Stimulated activated CD8-positive, alpha-beta memory T cell treated with anti-CD3 and anti-CD28 coated beads, Interleukin-7, amount 100 ng/mL, for 1 hour (primary cell): ENCODE measurements around the gene PIN1.

Experiments
- DNase-seq, 2 donors: peaks; one replicate each; pipeline ENCODE4 v3.0.0-alpha.2; 2020; ENCODE audit warnings: low read depth in 2 of 2

The PIN1 gene

DNA sequence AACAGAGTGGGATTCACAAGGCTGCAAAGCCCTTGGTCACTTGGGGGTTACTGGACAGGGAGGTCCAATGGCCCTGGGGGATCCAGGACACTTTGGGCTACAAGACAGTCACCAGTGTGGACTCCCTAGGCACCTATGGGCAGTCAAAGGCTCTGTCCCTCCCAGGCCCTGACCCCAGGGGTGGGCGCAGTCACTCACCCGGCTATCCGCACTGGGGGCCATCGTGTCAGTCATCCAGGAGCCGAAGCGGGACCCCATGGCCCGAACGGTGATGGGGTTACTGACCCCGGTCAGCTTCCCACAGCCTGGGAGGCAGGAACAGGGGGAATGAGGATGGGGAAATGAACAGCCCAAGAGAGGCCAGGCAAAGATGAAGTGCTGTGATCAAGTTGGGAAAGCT is 21.5 kb downstream of the PIN1 start:
- DNase-seq = no peak

DNA sequence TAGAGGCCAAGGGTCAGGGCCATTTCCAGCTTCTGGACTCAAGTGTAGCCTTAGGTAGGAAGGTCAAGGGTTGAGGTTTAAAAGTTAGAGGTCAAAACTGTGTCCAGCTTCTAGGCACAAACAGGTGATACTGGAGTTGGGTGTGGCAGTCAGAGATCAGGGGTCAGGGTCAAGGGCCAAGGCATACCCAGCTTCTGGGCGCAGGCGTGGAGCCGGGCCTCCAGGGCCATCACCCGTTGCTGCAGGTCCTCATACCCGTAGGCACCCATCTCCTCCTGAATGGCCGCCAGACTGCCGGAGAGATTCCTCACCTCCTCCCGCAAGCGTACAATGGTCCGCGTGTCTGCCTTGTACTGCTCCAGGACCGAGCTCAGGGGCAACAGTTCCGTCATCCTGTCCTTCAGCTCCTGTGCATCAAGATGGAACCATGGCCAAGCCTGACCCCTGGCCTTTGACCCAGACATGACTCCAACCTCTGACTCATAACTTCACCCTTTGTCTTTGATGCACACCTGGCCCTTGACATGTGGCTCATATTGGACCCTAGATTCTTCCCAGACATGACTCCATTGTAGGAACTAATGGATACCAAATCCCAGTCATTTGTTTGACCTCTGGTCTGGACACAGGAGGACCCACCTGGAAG is 22.1 kb downstream of the PIN1 start:
- DNase-seq = no peak

DNA sequence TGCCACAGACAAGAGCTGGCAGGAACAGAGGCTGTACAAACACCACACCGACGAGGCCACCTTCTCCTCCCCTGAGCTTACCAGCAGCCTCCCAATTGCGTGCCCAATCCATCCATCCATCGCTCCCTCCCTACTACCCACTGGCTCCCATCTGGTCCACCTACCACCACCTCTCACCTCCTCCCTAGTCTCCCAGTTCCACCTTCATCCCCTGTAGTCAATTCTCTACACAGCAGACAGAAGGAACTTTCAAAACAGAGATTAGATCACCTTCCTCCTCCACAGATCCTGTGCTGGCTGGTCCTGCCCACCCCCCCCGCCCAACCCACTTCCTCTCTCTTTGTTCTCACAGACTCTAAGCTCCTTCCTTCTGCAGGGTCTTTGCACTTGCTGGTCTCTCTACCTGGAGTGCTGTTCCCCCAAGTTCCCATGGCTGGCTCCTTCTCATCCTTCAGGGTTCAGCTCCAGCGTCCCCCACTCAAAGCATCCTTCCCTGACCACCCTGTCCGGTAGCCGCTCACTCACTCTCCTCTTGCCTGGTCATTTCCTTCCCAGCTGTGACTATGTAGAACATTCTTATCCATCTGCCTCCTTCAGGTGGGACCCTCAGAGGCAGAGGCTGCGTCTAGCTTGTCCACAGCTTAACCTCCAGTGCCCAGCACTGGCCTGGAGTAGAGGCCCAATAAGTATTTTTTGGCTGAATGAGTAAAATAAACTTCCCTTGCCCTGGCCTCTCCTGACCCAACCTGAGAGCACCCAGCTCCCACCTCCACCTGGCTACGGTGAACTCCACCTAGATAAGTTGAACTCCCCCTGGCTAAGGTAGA is 23.0 kb downstream of the PIN1 start:
- DNase-seq = no peak

DNA sequence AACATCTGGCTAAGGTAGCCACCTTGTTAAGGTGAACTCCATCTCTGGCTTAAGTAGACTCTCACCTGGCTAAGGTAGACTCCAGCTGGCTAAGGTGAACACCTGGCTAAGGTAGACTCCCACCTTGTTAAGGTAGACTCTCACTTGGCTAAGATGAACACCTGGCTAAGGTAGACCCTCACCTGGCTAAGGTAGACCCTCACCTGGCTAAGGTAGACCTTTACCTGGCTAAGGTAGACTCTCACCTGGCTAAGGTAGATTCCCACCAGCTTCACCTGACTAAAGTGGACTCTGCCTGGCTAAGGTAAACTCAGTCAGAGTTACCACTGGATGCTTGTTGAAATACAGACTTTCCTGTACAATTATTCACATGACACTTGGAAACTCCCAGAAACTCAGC is 23.6 kb downstream of the PIN1 start:
- DNase-seq = no peak

DNA sequence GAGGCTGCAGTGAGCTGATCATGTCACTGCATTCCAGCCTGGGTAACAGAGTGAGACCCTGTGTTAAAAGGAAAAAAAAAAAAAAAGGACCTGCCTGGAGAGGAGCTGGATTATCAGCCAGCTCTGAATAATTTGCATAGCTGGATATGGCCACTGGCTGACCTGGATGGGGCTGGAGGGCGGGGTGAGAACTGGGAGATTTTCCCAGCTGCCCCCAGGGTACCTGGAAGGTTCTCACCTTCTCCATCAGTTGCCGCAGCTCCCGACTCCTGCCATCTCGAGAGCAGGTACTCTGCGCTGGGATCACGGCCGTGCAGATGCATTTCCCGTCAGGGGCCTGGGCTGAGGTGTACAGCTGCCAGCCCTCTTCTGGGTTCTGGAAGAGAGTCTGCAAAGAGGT is 25.3 kb downstream of the PIN1 start:
- DNase-seq = no peak

DNA sequence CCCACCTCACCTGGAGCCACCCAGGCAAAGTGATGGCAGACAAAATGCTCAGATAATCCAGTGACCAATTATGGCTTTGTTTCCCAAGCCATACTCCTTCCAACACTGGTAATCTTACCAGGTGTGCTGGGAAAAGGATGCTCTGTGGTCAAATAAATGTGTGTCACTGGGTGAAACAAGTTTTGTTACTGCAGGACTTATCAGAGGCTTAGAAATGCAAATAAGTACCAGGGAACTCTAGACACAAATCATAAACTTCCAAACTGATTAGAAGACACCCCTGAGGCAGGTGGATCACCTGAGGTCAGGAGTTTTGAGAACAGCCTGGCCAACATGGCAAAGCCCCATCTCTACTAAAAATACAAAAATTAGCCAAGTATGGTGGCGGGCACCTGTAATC is 26.4 kb downstream of the PIN1 start:
- DNase-seq = no peak

DNA sequence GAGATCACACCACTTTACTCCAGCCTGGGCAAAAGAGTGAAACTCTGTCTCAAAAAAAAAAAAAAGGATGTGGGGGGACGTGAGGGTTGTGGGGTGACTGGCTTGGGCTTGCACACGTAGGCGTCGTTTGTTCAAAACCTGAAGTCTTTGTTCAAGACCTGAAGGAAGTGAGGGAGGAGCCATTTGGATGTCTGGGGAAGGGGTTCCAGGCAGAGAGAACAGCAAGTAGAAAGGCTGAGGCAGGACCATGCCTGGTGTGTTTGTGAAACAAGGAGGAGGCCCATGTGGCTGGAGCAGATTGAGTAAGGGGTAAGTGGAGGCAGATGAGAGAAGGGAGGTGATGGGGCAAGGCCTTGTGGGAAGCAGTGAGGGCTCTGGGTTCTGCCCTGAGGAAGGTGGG is 27.8 kb downstream of the PIN1 start:
- no peak for DNase-seq

DNA sequence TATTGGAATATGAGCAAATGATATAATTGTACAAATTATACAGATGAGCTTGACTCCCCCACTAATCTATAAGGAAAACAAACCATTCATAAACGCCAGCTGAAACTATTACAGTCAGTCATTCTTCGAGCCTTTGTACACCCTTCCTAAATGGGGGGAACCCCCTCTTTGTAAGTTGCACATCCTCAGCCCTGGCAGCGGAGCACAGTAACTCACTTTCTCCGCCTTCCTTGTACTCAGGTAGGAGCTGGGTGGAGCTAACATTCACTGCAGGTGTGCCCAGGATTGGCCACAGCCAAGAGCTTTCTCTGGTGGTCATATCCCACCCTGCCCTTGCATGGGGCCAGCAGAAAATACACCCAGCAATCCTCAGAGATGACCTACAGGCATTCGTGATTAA is 28.6 kb downstream of the PIN1 start:
- DNase-seq = no peak

DNA sequence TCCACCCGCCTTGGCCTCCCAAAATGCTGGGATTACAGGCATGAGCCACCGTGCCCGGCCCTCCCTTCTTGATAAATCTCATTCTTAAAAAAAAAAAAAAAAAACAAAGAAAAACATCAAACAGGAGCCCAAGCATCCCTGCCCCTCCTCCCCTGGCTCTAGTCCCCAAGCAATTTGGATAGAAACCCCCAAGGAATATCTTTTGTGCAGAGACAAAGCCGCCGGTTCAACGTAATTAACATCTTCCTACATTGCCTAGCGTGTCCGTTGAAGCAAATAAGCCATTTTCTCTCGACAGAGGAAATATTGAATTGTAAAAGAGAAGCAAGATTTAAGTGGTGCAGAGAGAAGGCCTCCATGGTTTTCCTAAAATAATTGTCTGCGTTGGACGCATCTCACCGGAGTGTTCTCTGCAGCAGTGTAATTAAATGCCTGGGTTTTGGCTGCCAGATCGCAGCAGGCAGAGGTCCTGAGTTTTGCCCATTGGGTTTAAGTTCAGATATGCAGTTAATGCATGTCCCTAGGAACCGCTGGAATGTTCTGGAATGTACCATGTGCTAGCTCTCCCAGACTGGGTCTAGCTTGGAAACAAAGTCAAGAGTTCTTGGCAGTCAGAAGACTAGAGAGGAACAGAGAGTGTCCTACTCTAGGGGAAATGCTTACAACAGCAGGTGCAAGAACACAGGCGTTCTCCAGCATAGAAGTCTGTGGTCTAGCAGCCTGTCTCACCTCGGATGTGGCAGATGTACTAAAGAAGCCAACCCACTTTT is 30.8 kb downstream of the PIN1 start:
- DNase-seq = no peak

DNA sequence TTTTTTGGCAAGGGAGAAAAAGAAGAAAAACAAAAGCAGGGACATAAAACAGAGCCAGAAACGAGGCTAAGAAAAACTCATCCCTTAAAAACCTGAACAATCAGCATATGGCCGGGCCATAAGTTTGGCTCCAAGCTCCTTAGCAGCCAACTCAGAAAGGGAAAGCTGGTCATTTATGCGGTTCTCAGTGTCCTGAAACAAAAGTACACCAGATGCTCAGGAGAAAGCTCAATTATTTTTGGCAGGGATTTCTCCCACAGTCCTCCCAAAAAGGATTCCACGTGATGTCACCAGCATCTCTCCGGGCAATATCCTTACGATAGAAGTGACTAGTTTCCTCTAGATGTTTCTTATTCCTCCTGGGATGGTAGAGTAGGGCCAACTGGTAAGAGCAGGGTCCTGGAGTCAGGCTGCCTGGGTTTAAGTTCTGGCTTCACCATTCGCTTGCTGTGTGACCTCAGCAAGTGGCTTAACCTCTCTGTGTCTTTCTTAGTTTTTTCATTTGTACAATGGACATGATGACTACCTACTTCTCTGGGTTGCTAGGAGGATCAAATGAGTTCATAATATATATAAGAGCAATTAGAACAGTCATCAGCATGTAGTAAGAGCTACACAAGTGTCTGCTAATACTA is 34.0 kb downstream of the PIN1 start:
- no peak for DNase-seq

DNA sequence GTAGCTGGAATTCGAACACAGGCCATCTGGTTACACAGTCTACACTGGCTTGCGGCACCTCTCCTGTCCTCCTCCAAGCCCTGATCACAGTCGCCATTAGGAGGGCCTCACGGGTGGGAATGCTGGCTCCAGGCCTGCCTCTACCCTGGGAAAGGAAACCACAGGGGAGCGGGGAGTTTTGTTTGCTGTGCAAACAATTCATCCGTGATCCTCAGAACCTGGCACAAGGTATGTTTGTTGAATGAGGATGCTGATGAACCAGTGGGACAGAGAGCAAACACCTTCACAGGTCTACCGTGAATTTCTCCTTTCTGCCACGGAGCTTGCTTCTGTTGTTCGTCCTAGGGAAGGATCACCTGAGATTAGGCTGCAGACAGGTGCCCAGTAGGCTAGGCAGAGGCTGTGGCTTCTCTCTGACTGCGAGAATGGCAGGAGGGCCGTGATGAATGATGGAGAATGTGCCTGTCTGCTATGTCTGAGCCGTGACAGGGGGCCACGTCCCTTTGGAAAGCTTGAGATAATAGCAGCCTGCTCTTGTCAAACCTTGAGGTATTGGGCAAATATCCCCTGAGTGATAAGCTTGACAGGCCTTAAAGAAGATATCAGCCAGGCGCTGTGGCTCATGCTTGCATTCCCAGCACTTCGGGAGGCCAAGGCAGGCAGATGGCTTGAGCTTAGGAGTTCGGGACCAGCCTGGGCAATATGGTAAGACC is 36.7 kb downstream of the PIN1 start:
- no peak for DNase-seq

DNA sequence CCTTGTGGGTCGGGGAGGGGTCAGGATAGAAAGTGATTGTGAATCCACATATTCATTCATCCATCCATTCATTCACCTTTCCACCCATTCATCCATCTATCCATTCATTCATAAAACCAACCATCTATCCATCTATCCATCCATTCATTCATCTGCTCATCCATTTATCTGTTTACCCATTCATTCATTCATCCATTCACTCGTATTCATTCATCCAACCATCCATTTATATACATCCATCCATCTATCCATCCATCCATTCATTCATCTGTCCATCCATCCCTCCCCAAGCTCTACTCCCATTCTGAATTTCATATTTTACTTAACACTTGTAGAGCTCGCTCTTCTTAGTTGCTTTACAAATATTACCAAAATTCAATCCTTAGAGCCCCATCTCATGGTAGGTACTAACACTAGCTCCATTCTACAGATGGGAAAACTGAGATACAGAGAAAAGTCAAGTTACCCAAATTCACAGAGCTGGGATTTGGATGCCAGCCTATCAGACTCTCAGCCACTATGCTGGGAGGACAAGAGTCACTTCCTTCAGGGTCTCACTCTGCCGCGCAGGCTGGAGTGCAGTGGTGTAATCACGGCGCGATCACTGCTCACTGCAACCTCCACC is 37.6 kb downstream of the PIN1 start:
- no peak for DNase-seq

DNA sequence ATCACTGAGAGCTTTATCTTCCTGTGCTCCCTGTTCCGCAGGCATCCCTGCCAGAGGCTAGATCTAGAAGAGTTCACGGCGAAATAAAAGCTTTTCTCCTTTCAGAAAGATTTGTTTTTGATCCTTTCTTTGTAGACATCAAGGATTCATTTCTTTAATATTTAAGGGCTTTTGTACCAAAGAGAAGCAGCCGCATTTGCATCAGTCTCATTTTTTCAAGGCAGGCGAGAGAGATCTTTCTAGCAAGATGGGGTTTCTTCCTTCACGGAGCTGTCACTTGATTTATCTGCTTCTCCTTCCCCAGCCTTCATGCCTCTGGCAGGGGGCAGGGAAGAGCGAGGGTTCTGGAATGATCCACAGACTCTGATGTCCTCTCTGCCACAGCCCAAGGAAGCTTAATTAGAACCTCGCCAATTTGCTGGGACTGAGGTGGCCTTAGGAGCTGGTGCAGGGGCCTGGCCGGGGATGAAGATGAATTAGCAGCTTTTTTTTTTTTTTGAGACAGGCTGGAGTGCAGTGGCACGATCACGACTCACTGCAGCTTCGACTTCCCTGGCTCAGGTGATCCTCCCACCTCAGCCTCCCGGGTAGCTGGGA is 40.0 kb downstream of the PIN1 start:
- DNase-seq = no peak

DNA sequence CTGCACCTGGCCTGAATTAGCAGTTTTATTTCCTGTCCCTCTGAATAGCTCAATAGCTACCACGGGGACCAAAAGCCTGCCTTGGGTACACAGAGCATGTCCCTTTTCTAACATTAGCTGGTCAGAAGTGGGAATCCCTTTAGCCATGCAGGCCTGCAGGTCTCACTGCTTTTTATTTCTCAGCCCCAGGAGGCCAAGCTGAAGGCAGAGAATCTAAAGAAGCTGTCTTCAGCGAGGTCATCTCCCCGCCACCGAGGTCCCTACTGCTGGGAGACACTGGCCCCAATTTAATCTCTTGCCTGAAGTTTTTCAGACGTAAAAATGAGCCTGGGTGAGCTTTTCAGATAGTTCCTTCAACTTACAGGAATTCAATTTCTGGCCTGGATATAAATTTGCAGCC is 40.7 kb downstream of the PIN1 start:
- DNase-seq = no peak

DNA sequence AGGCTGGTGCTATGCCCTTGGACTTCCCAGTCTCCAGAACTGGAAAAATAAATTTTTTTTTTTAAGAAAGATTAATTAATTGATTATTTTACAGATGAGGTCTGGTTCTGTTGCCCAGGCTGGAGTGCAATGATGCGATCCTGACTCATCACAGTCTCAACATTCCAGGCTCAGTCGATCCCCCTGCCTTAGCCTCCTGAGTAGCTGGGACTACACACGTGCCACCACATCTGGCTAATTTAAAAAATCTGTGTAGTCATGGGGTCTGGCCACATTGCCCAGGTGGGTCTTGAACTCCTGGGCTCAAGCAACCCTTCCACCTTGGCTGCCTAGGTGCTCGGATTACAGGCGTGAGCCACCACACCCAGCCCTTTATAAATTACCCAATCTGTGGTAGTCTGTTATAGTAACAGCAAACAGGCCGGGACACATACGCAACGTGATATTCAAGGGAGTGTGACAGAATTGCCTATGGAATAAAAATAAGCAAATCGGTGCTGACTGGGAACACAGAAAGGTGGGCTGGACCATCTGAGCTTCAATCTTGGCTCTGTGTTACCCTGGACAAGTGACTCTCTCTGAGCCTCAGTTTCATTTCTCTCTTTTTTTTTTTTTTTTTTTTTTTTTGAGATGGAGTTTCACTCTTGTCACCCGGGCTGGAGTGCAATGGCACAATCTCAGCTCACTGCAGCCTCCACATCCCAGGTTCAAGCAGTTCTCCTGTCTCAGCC is 42.8 kb downstream of the PIN1 start:
- DNase-seq = no peak

DNA sequence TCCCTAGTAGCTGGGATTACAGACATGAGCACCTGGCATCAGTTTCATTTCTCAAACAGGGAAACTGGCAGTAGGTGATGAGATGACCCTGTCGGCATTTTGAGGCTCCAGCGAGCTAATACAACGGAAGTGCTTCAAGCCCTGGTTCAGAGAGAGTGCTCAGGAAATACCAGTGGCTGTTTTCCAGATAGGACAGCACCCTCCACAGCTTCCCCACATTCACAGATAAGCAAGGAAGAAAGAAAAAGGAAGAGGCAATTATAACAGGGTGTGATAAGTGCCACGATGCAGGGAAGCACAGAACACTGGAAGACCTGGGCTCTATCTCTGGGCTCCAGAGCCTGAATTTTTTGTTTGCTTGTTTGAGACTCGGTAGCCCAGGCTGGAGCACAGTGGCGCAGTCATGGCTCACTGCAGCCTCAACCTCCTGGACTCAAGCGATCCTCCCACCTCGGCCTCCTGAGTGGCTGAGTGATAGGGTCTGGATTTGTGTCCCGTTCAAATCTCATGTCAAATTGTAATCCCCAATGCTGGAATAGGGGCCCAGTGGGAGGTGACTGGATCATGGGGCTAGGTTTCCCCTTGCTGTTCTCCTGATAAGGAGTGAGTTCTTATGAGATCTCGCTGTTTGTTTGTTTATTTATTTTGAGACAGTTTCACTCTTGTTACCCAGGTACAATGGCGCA is 43.5 kb downstream of the PIN1 start:
- no peak for DNase-seq

DNA sequence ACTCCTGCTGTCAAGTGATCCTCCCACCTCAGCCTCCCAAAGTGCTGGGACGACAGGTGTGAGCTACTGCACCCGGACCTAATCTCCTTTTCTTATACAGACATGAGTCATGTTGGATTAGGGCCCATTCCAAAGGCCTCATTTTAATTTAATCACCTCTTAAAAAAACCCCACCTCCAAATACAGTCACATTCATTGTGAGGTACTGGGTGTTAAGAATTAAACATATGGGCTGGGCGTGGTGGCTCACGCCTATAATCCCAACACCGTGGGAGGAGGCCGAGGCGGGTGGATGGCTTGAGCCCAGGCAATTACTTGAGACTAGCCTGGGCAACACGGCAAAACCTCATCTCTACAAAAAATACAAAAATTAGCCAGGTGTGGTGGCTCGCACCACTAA is 46.6 kb downstream of the PIN1 start:
- no peak for DNase-seq

DNA sequence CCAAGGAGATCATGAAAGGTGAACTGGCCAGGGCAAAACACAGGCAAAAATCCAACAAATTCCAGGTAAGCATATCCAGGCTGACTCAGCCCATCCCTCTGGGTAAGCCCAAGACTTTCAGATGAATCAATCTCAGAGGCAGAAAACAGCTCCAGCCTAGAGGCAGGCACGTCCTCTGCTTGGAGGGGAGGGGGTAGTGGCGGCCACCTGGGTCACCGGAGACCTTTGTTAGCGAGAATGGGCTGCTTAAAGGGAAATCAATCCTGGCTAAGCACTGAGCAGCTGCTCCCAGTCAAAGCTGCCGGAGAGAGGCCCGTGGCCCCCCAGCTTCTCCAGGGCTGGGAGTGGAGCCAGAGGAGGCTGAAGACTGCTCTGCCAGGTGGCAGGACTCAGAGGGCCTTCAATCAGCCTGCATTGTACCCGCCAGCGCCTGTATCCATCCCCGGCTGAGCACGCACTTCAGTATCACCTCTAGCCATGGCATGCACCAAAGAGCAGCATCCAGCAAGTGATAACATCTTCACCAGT is 48.2 kb downstream of the PIN1 start:
- no peak for DNase-seq

DNA sequence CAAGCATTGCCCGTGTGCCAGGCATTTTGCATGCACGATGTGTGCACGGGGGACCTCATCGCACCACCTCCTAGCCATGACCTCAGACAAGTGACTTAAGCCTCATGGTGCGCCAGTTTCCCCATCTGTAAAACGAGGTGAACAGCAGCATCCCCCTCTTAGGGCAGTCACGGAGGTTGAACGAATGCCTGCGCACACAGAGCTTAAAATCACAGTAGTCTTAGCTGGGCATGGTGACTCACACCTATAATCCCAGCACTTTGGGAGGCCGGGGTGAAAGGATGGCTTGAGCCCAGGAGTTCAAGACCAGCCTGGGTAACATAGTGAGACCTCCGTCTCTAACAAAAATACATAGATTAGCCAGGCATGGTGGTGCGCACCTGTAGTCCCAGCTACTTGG is 48.6 kb downstream of the PIN1 start:
- no peak for DNase-seq
